CD14-positive monocyte (primary cell): ENCODE measurements around the gene XBP1. TPM values are rescaled to one million over a fixed set of nuclear protein-coding genes. Genes with fewer than 3 reads are reported as not detected.

Experiments
- DNase-seq, 3 donors: peaks; one replicate each; pipeline ENCODE4 v3.0.0-alpha.2; 2011 to 2022
- H2AFZ ChIP-seq: 2 replicates; pipeline ENCODE4 v1.6.0; 2012; ENCODE audit warnings: mild to moderate bottlenecking, low read depth, low read length, inconsistent platforms; ENCODE audit not compliant: insufficient read depth, poor library complexity, severe bottlenecking
- H3K27ac ChIP-seq, 2 donors: 1 replicate in 1 of 2; 2 replicates in 1 of 2; pipeline ENCODE4 v1.5.1; 2012 to 2013; ENCODE audit warnings: low read length in 2 of 2, control low read depth in 1 of 2, inconsistent platforms in 1 of 2, low read depth in 1 of 2, mild to moderate bottlenecking in 1 of 2
- H3K27me3 ChIP-seq, 2 donors: one replicate each; pipeline versions ENCODE4 v1.6.0 to v1.6.1; 2011 to 2013; ENCODE audit warnings: low read length in 2 of 2; ENCODE audit not compliant: control insufficient read depth in 2 of 2, insufficient read depth in 2 of 2
- H3K36me3 ChIP-seq, 2 donors: replicated peaks in 1 of 2; 1 replicate in 1 of 2; 2 replicates in 1 of 2; pipeline versions ENCODE4 v1.5.1 to v1.6.1; 2012 to 2013; ENCODE audit warnings: low read length in 2 of 2, control low read depth in 1 of 2, inconsistent platforms in 1 of 2, mild to moderate bottlenecking in 1 of 2; ENCODE audit not compliant: insufficient read depth in 2 of 2, control insufficient read depth in 1 of 2
- H3K4me1 ChIP-seq, 2 donors: 1 replicate in 1 of 2; 2 replicates in 1 of 2; pipeline versions ENCODE4 v1.5.1 to v1.6.1; 2012 to 2013; ENCODE audit warnings: low read length in 2 of 2, control low read depth in 1 of 2, inconsistent platforms in 1 of 2, mild to moderate bottlenecking in 1 of 2, moderate library complexity in 1 of 2; ENCODE audit not compliant: insufficient read depth in 2 of 2, control insufficient read depth in 1 of 2
- H3K4me2 ChIP-seq: replicated peaks from 2 replicates; pipeline ENCODE3; 2012; ENCODE audit warnings: low read length, moderate library complexity, mild to moderate bottlenecking; ENCODE audit not compliant: poor library complexity, severe bottlenecking; ENCODE audit errors: extremely low read depth
- H3K4me3 ChIP-seq, 3 experiments: fragments of 200-600 bp in 1 of 3; sonication (generic) in 1 of 3; replicated peaks in 1 of 3; 1 replicate in 2 of 3; 2 replicates in 1 of 3; pipeline ENCODE4 v1.5.1; 2011 to 2013; ENCODE audit warnings: low read length in 3 of 3, mild to moderate bottlenecking in 3 of 3, control low read depth in 2 of 3, low read depth in 2 of 3, inconsistent platforms in 1 of 3, moderate library complexity in 1 of 3
- H3K79me2 ChIP-seq: 2 replicates; pipeline ENCODE4 v1.6.0; 2012; ENCODE audit warnings: mild to moderate bottlenecking, control low read depth, inconsistent platforms, low read length, moderate library complexity; ENCODE audit not compliant: insufficient read depth
- H3K9ac ChIP-seq: 2 replicates; pipeline ENCODE4 v1.6.0; 2017; ENCODE audit warnings: low read length, mild to moderate bottlenecking; ENCODE audit not compliant: insufficient read depth, poor library complexity, severe bottlenecking
- H3K9me3 ChIP-seq, 2 donors: replicated peaks in 1 of 2; 1 replicate in 1 of 2; 2 replicates in 1 of 2; pipeline versions ENCODE4 v1.5.1 to v1.6.1; 2012 to 2013; ENCODE audit warnings: low read length in 2 of 2, control low read depth in 1 of 2; ENCODE audit not compliant: control insufficient read depth in 1 of 2, insufficient read depth in 1 of 2
- H4K20me1 ChIP-seq: 2 replicates; pipeline ENCODE4 v1.6.0; 2012; ENCODE audit warnings: mild to moderate bottlenecking, low read length, control low read depth, moderate library complexity; ENCODE audit not compliant: insufficient read depth
- H3K27ac Mint-ChIP-seq, 7 donors: one replicate each; pipeline ENCODE4 v1.8.0; 2020; ENCODE audit warnings: mild to moderate bottlenecking in 7 of 7, mixed read lengths in 7 of 7, moderate library complexity in 6 of 7, inconsistent platforms in 2 of 7
- H3K27me3 Mint-ChIP-seq, 3 donors: one replicate each; pipeline ENCODE4 v1.8.0; 2021 to 2022; ENCODE audit warnings: low read depth in 3 of 3, mild to moderate bottlenecking in 3 of 3, mixed read lengths in 3 of 3, moderate library complexity in 3 of 3, inconsistent platforms in 1 of 3
- H3K36me3 Mint-ChIP-seq, 2 donors: one replicate each; pipeline ENCODE4 v1.8.0; 2020; ENCODE audit warnings: mixed read lengths in 2 of 2, inconsistent platforms in 1 of 2, mild to moderate bottlenecking in 1 of 2
- H3K4me1 Mint-ChIP-seq: one replicate; pipeline ENCODE4 v1.8.0; 2020; ENCODE audit warnings: mild to moderate bottlenecking, mixed read lengths
- H3K4me3 Mint-ChIP-seq, 2 donors: one replicate each; pipeline ENCODE4 v1.8.0; 2020; ENCODE audit warnings: mild to moderate bottlenecking in 2 of 2, mixed read lengths in 2 of 2, moderate library complexity in 1 of 2
- H3K9me3 Mint-ChIP-seq, 7 donors: one replicate each; pipeline ENCODE4 v1.8.0; 2020 to 2022; ENCODE audit warnings: mixed read lengths in 7 of 7, mild to moderate bottlenecking in 6 of 7, moderate library complexity in 6 of 7, inconsistent platforms in 2 of 7
- WGBS: methylation state at CpG from one replicate; pipeline ENCODE4 v1.1.5; 2013; ENCODE audit warnings: missing lambda C conversion rate; ENCODE audit not compliant: insufficient coverage; 5-methylcytosine and 5-hydroxymethylcytosine counted together
- intact Hi-C, 2 donors: fragments of 100-400 bp; cut with micrococcal nuclease; formaldehyde crosslinking; loops; one replicate each; pipeline versions ENCODE4 v1.15.0 to v1.15.1; 2023
- polyA plus RNA-seq, 3 donors: library from polyadenylated mRNA; depleted of rRNA in 1 of 3; unstranded in 2 of 3; stranded (reverse) in 1 of 3; fragments of 300-500 nt in 2 of 3; fragments of >200 nt in 1 of 3; fragmentation: Illumina TruSeq in 2 of 3; gene quantifications; 1 replicate in 2 of 3; 2 replicates in 1 of 3; pipeline ENCODE4 v1.2.3, GENCODE V29; 2012 to 2021
- TF ChIP-seq, protein P1 (sequence below): fragments of 200-600 bp; IDR thresholded peaks from one replicate; pipeline ENCODE4 v1.8.0; 2022; ENCODE audit warnings: antibody characterized with exemption, mild to moderate bottlenecking

Gene XBP1
- polyA plus RNA-seq, 3 donors: 175 to 215 (median 201) TPM

DNA sequence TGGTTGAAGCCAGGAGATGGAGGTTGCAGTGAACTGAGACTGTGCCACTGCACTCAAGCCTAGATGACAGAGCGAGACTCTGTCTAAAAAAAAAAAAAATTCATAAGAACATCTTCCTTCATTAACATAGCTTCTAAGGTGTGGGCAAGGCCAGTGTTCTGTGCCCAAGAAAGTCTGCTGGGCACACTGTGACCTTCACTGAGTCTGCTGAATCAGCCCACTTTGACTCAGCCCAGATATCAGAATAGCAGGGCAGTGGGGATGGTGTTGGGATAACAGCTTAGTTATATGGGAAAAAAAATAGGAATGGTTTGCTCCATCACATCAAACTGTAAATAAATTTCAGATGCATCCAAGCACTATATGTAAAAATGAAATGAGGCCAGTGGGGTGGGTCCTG is 32.4 kb upstream of the XBP1 start:
- TF ChIP-seq, protein P1, sequence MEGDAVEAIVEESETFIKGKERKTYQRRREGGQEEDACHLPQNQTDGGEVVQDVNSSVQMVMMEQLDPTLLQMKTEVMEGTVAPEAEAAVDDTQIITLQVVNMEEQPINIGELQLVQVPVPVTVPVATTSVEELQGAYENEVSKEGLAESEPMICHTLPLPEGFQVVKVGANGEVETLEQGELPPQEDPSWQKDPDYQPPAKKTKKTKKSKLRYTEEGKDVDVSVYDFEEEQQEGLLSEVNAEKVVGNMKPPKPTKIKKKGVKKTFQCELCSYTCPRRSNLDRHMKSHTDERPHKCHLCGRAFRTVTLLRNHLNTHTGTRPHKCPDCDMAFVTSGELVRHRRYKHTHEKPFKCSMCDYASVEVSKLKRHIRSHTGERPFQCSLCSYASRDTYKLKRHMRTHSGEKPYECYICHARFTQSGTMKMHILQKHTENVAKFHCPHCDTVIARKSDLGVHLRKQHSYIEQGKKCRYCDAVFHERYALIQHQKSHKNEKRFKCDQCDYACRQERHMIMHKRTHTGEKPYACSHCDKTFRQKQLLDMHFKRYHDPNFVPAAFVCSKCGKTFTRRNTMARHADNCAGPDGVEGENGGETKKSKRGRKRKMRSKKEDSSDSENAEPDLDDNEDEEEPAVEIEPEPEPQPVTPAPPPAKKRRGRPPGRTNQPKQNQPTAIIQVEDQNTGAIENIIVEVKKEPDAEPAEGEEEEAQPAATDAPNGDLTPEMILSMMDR: no peak
- no CpG with 5 or more reads among the region's 1 CpG for WGBS
- Mint-ChIP-seq H3K4me1 (peaks cover 32% of the 10 kb centered on the region), H3K27ac (peak overlapping the region in 1 of 7 donors; percentile 59), H3K36me3 (peaks cover 0 to 5% of the 10 kb centered on the region in 2 donors), H3K9me3 (peaks cover 0 to 2% (median 0%) of the 10 kb centered on the region in 7 donors), H3K4me3 (no peak overlapping the region), H3K27me3 (peaks cover 0 to 3% (median 2%) of the 10 kb centered on the region in 3 donors)
- no peak overlapping the region for H2AFZ ChIP-seq
- H3K4me1 ChIP-seq: peaks cover 15 to 16% of the 10 kb centered on the region in 2 donors
- intact Hi-C loops: loop anchor here (5.0 kb wide), 2 partner anchors 225 to 230 kb away; no protein-coding TSS in a partner anchor
- no peak overlapping the region for H3K27ac ChIP-seq
- no peaks in the 10 kb centered on the region for H3K36me3 ChIP-seq
- H3K4me2 ChIP-seq: no peak overlapping the region
- H3K4me3 ChIP-seq: no peak overlapping the region
- DNase-seq: no peak
- no peak overlapping the region for H3K9ac ChIP-seq
- H3K79me2 ChIP-seq: no peaks in the 10 kb centered on the region
- H3K27me3 ChIP-seq: no peaks in the 10 kb centered on the region
- H4K20me1 ChIP-seq: no peaks in the 10 kb centered on the region
- H3K9me3 ChIP-seq: no peaks in the 10 kb centered on the region

DNA sequence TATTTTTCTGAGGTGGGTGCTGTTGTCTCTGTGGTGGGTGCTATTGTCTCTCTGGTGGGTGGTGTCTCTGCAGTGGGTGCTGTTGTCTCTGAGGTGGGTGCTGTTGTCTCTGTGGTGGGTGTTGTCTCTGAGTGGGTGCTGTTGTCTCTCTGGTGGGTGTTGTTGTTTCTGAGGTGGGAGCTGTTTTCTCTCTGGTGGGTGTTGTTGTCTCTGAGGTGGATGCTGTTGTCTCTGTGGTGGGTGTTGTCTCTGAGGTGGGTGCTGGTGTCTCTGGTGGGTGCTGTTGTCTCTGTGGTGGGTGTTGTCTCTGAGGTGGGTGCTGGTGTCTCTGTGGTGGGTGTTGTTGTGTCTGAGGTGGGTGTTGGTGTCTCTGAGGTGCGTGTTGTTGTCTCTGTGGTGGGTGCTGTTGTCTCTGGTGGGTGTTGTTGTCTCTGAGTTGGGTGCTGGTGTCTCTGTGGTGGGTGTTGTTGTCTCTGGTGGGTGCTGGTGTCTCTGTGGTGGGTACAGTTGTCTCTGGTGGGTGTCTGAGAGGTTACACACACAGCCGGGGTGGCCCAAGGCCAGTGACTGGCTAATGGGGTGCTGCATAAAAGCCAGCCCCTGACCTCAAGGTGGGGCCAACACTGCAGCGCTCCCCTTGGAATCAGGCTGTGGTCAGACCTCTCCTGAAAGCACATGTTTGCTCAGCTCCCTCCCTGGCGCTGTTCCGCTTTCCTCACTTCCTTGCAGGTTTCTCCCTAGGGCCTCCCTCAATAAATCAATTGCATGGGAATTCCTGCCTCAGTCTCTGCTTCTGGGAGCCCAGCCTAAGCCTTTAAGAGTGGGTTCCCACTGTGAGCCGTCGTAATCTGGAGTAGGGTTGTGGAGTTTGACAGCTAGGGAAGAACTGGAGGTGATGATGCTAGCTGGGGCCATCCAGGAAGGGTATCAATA is 31.0 kb upstream of the XBP1 start:
- Mint-ChIP-seq H3K4me1 (peaks cover 44% of the 10 kb centered on the region), H3K36me3 (peaks cover 0 to 5% of the 10 kb centered on the region in 2 donors), H3K4me3 (no peak overlapping the region), H3K27me3 (peaks cover 0 to 3% (median 2%) of the 10 kb centered on the region in 3 donors), H3K9me3 (peaks cover 0 to 2% (median 0%) of the 10 kb centered on the region in 7 donors), H3K27ac (peak overlapping the region in 2 of 7 donors; percentile 64 to 67)
- H3K79me2 ChIP-seq: no peaks in the 10 kb centered on the region
- H3K27me3 ChIP-seq: no peaks in the 10 kb centered on the region
- H3K4me3 ChIP-seq: no peak overlapping the region
- H3K4me2 ChIP-seq: no peak overlapping the region
- H3K9ac ChIP-seq: no peak overlapping the region
- TF ChIP-seq, protein P1: no peak
- peaks cover 21 to 26% of the 10 kb centered on the region in 2 donors for H3K4me1 ChIP-seq
- H2AFZ ChIP-seq: no peak overlapping the region
- no peaks in the 10 kb centered on the region for H3K36me3 ChIP-seq
- WGBS: 90% methylated on average over 7 of the region's 7 CpGs
- H4K20me1 ChIP-seq: no peaks in the 10 kb centered on the region
- intact Hi-C loops: loop anchor here (5.0 kb wide), 2 partner anchors 224 to 229 kb away; no protein-coding TSS in a partner anchor
- no peaks in the 10 kb centered on the region for H3K9me3 ChIP-seq
- no peak for DNase-seq
- H3K27ac ChIP-seq: peak overlapping the region in 1 of 2 donors; percentile 36
